GM21576 (cell line): ENCODE data around the gene CMYA5.
"Not testable (repeated sequence)": the region's sequence is repeated elsewhere in the genome, so short reads cannot be mapped to it uniquely, and the experiment has no call there.

Experiments used
- ATAC-seq: cut with Tn5 transposase; IDR thresholded peaks from one replicate; pipeline ENCODE4 v1.9.1; 2021; ENCODE audit warnings: mild to moderate bottlenecking, moderate library complexity; ENCODE audit not compliant: unreplicated experiment

The CMYA5 gene

DNA sequence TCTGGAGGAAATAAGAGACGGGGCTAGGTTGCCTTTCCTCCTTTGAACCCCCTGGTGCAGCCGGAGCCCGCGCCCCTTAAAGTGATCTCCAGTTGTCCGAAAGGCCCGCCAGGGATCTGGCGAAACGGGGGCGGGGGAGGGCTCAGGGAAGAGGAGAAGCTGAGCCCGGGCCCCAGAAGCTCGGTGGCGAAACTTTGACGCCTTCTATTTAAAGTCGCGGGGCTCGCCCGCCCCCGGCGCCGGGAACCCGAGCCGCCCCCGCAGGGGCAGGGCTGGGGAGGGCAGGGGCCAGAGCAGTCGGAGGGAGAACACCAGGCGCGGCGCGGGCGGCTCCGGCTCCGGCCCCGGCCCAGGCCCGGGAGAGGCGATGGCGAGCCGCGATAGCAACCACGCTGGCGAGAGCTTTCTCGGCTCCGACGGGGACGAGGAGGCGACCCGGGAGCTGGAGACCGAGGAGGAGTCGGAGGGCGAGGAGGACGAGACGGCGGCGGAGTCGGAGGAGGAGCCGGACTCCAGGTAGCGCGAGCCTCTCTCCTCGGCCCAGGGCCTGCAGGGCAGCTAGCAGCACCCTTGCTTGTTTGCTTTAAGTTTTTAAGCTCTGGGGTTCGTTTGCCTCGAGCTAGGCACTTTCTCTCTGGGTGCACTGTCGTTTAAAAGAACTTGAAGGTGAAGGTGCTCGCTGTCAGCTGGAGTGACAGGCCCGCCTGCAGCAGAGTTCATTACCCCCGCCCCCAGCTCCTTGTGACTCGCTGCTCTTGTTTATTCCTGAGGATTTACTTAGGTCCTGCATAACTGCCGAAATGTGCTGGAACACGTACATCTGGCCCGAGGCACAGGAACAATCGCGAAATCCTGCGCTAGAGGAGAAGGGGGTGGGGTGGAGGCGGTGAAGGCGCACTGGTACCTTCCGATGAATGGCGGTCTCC lies at the start of gene CMYA5:
Gene CMYA5, plus strand, starts transcription at position 296 of the 926 bp plus-strand sequence. Its CDS starts 72 bp downstream, at position 368.
- no peak for ATAC-seq

DNA sequence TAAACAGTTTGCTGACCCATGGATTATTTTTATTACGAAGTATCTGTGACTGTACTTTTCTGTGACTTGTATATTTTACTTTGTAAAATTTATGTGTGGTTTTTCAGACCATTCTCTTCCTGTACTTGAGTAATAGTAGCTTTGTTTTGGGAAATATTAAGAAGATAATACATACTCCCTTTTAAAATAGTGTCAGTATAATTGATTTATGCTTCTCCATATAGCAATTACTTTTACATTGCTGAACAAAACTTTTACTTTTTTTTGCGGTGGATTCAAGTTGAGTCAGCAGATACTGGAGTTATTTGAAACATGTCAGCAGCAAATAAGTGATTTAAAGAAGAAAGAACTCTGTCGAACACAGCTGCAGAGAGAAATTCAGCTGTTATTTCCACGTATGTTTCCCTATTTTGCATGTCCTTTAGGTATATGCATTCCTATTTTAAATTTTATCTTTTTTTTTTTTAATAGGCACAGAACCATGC lies 49.0 kb upstream of the CMYA5 start:
- ATAC-seq = no peak

DNA sequence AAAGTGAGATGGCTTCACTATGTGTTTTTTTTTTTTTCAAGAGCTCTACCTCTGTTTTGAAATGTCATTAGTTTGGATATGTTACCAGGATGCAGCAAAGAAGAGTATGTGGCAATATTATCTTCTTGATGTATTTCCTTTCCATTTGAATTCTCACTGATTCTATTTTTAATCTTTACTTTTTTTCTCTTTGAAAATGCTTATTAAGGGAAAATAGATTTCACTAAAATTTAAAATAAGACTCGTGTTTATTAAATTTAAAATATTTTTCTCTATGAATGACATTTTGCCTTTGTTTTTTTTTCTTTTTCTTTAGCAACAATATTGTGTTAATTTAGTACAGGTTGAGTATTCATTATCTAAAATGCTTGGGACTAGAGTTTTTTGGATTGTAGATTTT lies 48.2 kb upstream of the CMYA5 start:
- no peak for ATAC-seq

DNA sequence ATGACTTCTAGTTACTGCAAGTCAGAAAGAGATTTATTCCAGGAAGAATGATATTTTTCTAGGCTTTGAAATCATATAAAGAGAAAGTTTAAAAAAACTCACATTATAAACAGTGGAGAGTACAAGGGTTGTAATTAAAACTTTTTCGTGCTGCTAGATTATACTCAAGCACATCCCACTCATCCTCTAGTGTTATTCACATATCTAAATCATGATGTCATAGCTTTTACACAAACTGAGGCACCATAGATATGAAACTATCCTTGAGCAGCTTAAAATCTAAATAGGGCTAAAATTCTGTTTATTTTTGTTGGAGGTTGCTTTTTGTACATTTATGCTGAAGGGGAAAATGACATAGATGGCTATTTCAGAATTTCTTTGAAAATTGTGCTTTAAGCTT lies 47.4 kb upstream of the CMYA5 start:
- no peak for ATAC-seq

DNA sequence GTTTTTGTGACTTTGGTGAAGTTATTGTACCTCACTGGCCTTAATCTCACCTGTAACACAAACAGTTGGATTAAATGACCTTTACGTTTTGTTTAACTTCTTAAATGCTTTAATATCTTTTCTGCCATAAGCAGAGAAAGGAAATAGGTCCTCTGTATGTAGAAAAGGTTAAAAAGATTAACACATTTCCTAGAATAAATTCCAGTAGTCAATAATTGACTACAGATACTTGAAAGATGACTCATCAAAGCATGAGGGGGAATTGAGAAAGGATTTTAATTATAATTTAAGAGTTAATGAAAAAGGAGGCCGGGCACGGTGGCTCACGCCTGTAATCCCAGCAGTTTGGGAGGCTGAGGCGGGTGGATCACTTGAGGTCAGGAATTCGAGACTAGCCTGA lies 35.8 kb upstream of the CMYA5 start:
- no peak for ATAC-seq

DNA sequence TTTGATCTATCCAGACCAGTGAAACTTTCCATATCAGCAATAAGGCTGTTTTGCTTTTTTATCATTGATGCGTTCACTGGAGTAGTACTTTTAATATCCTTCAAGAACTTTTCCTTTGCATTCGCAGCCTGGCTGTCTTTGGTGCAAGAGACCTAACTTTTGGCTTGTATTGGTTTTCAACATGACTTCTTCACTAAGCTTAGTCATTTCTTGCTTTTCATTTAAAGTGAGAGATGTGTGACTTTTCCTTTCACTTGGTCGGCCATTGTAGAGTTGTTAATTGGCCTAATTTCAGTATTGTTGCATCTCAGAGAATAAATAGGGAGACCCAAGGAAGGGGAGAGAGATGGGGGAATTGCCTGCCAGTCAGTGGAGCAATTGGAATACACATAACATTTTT lies 26.4 kb upstream of the CMYA5 start:
- no peak for ATAC-seq

DNA sequence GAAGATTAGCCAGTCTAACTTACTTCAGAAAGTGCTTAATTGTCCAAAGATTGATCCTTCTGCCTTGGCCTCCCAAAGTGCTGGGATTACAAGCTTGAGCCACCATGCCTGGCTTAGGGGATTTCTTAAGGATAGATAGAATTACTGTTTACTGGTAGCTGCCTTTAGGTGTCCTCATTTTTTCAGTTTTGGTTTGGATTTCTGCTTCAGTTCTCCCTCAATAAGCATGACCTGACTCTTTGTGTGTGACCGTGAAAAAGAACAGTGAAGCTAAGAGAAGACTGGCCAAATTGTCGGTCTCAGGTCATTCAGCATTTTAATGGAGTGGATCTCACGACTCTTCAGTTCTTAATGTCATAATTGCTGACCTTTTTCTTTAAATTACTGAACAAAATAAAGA lies 22.9 kb upstream of the CMYA5 start:
- no peak for ATAC-seq

DNA sequence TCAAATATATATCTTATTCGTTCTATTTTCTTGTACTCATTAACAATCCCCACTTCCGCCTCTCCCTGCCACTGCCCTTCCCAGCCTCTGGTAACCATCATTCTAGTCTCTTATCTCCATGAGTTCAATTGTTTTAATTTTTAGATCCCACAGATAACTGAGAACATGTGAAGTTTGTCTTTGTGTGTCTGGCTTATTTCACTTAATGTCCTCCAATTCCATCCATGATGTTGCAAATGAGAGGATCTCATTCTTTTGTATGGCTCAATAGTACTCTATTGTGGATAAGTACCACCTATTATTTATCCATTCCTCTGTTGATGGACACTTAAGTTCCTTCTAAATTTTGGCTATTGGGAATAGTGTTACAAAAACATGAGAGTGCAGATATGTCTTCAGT lies 17.2 kb upstream of the CMYA5 start:
- no peak for ATAC-seq

DNA sequence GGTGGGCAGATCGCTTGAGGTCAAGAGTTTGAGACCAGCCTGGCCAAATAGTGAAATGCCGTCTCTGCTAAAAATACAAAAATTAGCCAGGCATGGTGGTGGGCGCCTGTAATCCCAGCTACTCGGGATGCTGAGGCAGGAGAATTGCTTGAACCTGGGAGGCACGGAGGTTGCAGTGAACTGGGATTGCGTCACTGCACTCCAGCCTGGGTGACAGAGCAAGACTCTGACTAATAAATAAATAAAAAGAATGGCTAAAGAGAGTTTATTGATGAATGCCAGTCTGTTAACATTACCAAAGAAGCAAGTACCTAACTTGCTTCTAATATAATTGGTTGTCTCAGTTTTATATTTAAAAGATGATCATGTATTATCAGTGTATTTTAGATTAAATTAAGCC lies 13.3 kb upstream of the CMYA5 start:
- not testable (repeated sequence) for ATAC-seq

DNA sequence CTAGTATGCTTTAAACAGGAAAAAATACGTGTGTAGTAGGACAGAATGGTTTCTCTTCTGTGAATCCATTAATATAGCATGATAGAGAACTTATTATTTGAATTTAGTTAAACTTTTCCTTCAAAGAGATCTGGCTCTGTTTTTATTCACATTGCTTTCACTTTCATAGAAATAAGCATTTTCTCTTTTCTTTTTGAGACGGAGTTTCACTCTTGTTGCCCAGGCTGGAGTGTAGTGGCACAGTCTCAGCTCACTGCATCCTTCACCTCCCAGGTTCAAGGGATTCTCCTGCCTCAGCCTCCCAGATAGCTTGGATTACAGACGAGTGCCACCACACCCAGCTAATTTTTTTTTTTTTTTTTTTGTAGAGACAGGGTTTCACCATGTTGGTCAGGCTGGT lies 7.5 kb upstream of the CMYA5 start:
- ATAC-seq = not testable (repeated sequence)

DNA sequence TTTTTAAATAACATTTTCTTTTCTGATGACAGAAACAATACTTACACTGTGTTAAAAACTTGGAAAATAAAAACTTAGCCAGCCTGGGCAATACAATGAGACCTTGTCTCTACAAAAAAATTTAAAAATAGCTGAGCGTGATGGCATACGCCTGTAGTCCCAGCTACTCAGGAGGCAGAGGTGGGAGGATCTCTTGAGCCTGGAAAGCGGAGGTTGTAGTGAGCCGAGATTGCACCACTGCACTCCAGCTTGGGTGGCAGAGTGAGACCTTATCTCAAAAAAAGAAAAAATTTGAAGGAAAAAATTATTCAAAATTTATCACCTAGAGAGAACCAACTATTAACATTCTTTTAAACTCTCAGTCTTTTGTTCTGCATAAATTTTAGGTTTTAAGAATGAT lies 4.9 kb upstream of the CMYA5 start:
- no peak for ATAC-seq

DNA sequence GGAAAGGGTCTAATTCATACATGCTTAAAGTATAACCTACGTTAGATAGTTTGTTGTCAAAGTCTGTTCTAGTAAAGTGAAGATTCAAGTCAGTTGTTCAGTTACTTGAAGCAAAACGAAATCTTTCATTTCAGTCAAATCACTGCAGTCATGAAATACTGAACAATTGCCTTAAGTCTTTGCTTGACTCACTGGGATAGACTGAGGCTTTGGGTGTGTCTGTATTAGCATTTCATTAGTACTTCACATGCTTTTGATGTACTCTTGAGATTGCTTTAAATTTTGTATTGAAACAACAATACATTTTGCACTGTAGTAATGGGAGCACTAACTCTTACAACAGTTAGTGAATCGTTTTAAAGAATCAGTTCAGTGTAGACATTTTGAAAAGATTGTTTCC lies 4.0 kb upstream of the CMYA5 start:
- no peak for ATAC-seq

DNA sequence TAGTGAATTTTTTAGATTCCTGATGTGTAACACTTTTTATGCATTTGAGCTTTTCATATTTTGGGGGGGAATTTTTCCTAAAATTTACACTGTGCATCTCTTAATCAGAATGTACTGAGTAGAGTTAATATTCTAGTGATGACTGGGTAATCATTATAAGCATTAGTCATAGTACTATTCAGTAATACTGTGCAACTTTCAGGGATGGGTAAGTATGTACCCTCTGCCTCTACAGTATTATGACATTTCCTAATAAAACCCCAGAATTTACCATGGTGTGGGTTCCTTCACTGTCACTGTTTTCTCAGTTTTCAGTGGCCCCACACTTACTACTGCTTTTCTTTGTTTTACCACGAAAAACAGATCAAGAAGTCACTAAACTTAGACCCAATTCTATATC lies 2.8 kb upstream of the CMYA5 start:
- ATAC-seq = no peak

DNA sequence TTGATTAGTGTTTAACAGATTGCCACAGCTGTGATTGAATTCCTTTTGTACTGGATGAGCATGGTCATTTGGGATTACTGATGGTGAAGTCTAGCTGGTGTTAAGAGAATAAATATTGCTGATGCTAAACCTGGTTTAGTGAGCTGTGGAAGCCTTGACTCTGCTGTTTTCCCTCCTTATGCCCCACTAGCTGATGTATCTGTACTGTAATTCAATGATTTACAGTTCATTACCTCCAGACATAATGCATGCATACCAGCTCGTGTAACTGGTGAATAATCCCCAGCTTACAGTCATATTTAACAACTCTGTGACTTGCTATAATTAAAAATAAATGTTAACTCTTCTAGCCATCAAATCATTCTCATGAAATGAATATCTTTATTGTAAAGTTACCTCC lies 1.7 kb upstream of the CMYA5 start:
- no peak for ATAC-seq

DNA sequence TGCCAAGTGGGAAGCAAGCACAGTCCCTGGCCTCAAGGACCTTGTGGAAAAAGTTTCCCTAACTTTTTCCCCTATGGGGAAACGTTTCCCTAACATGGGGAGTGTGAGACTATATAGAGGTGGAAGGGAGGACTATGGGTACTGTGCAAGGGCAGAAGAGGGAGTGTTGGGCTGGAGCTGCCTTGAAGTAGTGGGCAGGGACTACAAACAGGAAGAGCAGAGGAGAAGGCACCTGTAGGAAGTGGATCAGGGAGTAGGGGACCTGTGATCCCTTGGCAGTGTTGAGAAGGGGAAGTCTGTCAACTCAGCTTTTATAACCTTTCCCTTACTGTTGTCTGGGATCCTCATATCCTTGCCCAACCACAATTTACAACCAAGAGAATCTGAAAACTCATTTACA lies 1.4 kb downstream of the CMYA5 start:
- ATAC-seq = no peak

DNA sequence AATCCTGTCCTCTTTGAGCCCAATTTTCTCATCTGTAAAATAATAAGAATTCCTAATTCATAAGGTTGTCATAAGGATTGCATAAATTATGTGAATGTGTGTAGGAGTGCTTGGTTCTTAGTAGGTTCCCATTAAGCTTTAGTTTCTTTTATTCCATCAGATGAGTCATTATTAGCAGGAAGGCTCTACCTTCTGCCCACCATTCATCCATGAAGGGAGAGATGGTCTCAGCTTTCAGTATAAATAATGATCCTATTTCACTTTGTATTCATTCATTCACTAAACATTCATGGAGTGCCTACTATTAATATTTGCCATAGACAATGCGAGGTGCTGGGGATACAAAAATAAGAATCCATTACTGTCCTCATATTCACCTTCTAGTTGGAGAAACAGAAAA lies 3.0 kb downstream of the CMYA5 start:
- no peak for ATAC-seq

DNA sequence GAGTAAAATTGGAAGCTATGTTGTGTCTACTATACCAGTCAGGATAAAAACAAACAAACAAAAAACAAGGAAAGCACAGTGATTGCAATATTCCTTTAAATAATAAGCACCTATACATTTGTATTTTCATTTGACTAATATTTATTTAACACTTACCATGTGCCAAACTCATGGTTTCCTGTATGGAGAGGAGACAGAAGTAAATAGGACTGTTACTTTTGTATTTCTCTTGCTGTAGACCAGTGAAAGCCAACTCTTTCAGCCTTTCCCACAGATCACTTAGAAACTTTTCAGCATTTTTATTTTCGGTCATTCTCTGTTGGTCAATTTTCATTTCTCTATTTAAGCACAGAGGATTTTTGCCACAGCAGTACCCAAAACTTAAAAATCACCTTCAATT lies 4.5 kb downstream of the CMYA5 start:
- no peak for ATAC-seq

DNA sequence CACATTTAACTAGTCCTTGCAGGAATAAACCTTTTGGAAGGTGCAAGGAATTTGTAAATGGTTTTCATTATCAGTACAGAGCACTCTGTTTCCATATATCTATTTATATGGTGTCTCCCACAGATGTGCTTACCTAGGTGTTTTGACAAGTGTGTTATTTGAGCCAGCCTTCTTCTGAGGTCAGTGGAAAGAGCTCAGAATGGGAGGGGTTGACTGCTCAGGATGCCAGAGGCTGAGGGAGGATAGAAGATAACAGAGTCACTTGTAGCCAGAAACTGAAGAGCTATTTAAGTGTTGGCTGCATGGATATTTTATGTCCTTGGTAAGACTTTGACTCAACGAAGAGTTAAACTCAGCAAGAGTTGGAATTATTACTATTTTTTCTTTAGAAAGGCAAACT lies 5.0 kb downstream of the CMYA5 start:
- no peak for ATAC-seq

DNA sequence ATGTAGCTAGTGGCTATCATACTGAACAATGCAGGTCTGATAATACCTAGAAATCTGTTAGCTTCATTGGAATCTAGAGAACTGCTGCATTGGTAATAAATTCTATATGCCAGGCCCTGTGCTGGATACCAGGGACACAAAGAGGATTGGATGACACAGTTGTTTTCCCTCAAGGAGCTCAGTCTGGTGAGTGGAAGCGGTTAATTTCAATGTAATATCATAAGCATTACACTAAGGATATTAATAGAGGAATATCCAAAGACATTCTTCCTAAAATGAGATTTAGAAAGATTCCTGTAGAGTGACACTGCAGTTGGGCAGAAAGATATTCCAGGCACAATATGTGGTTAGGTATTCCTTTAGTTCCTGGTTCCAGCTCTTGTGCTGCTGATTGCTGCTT lies 5.9 kb downstream of the CMYA5 start:
- no peak for ATAC-seq

DNA sequence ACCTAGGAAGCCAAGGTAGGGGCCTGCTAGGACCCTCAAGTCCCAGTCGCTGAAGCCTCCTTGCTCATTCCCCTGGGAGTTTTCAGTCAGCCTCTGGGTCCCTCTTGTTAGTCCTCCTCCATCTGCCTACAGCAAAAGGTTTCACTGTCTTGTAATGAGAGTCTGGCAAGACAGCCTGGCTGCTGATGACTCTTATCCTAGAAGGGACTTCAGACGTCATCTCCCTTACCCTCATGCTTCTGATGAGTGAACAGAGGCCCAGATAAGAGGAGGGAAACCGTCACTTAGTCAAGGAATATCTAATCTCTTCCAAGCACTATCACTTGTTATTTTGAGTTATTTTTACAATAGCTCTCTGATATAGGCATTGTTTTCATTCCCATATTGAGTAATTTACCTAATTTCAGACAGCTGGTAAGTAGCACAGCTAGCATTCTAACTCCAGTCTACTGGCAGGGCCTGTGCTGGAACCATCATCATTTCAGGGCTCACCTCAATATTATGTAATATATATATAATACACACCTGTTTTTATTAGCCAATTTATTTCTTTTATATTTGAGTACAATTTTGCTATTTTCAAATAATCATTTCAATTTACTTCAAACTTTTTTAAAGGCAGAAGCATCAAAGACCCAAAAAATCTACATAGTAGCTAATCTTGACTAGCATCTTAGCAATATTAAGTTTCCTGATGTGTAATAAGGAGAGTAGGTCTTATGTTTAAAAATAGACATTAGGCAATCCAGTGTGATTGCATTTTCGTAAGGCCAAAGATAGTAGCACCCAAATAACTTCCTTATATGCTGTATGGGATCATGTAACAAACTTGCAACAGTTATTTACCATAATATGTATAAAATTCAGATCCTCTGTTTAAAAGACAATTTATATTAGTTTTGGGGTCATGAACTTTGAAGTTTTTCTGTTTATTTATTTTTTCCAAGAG lies 7.9 kb downstream of the CMYA5 start:
- ATAC-seq = no peak

DNA sequence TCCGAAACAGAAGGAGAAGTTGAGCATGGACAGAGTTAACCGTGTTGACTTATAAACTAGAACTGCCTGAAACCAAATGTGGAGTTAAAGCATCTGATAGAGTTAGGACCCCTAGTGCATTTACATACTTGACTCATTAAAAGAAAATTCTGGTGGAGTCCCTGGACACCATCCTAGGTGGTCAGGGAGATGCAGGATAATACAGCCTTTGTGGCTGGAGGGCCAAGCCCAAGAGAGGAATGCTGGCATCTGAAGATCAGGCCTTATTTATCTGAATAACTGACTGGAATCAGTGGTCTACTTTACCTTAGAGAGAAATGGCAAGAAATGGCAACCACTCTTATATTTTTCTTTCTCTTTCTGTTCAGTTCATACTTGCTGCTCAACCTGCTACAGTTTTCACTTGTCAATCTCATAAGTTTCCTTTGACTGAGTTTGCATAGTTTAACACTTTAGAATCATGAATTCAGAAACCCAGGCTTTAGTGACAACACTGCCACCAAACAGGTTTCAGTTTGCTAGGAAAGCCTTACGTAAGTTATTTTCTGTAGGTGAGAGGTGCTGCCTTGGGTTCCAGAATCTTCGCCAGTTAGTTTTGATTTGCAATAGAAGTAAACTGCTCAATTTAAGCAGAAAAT lies 10.2 kb downstream of the CMYA5 start:
- peak; percentile 79 for ATAC-seq
